ENCODE results near the gene SIPA1L3.

- TF ChIP-seq CTCF (IDR thresholded peaks at IDR 0.05; ENCODE audit: low read length) = no peak
- no peak for TF ChIP-seq EZH2 (optimal IDR thresholded peaks at IDR 0.05; ENCODE audit: low read depth, low read length)
- TF ChIP-seq EZH2phosphoT487 (IDR thresholded peaks at IDR 0.05; ENCODE audit: low read length) = no peak
These were observed 186.1 kb downstream of the SIPA1L3 start for GRCh38 chr19:38093154-38093553.
